Measurements from ENCODE around the gene SLC2A6.

SLC2A6 gene

DNA sequence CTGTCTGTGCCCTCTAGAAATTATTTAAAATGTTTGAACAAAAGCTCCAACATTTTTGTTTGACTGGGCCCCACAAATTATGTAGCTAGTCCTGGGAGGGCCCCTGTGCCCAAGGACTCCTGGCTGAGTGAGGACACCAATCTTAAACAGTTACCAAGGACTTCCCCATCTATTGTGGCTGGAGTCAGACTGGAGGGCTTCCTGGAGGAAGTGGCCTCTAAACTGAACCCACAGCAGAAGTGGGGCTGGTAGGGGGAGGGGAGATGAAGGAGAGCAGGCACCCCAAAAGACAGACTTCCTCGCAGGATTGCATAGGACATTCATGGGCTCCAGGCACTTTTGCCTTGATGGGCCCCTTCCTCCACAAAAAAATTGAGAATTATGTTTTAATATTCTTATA is 48.7 kb downstream of the SLC2A6 start:
- DNase-seq, result no peak

DNA sequence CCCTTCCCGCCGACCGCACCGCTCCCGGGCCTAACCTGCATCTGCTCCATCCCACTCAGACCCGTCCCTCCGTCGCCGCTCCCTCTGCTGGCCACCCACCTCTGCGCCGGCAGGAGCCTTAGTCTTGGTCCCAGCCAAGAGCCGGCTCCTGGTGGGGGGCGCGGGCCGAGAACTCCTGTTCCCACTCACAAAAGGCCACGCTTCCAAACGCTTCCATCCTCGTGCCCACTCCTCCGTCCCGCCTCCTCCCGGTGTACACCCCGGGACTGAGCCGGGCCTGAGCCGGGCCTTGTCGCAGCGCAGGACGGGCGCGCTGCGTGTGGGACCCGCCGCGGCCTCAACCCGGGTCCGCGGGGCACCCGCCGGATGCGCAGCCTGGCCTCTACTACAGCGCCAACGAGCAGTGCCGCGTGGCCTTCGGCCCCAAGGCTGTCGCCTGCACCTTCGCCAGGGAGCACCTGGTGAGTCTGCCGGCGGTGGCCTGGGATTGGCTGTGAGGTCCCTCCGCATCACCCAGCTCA is 49.2 kb downstream of the SLC2A6 start:
- DNase-seq, result no peak

DNA sequence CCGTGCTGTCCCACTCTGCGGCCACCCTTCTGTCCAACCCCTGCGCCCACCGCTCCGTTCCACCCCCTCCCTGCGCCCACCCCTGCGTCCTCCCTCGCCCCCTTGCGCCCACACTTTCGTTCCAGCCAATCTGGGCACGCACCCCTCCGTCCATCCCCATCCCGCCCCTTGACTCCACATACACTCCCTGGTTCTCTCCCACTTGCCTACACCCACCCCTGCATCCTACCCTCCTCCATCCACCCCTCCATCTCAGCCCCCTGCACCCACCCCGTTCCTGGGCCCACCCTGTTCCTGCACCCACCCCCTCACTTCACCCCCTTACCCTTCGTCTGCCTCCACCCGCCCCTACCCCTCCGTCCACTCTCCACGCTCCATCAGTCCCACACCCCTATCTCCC is 49.7 kb downstream of the SLC2A6 start:
- DNase-seq, result no peak

DNA sequence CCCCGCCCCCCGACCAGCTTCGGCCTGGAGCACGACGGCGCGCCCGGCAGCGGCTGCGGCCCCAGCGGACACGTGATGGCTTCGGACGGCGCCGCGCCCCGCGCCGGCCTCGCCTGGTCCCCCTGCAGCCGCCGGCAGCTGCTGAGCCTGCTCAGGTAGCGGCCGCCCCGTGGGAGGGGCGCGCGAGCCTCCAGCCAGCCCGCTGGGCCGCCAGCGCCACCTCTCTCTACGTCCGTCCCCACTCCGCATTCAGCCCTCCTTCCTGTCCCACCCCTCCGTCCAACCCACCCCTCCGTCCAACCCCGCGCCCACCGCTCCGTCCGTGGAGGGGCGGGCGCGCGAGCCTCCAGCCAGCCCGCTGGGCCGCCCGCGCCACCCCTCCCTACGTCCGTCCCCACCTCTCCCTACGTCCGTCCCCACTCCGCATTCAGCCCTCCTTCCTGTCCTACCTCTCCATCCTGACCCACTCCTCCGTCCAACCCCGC is 50.2 kb downstream of the SLC2A6 start:
- no peak for DNase-seq

DNA sequence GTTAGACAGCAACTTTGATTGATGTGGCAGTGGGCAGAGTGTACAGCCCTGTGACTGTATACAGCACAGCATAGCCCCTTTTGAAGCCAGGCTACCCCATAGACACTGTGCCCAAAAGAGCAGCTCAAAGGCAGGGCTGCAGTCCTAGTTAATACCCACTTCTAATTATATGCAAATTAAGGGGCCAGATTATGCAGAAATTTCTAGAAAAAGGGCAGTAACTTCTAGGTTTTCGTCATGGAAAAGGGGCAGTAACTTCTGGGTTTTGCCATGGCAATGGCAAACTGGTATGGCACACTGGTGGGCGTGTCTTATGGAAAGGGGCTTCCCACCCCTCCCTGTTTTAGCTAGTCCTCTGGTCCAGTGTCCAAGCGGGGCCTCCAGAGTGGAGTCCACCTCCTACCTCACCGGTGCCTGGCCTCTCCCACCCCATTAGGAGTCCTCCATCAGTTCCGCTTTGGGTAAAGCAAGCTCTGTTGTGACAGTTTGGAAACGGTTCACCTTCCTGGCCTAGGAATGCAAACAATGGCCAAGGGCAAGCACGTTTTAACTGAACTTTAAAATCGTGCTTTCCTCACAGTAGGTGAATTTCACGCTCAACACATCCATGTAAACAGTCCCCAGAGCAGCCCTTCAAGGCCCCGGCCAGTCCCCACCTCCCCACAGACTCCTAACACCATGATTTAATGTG is 51.1 kb downstream of the SLC2A6 start:
- no peak for DNase-seq

DNA sequence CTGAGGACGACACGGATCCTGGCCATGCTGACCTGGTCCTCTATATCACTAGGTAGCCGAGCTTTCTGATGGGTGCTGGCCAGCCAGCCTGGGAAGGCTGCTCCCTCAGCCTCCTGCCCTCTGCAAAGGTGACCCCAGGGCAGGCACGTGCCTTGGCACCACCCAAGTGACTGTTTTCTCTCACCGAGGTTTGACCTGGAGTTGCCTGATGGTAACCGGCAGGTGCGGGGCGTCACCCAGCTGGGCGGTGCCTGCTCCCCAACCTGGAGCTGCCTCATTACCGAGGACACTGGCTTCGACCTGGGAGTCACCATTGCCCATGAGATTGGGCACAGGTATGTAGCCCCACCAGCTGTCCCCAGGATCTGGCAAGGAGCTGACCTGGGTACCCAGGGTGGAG is 52.9 kb downstream of the SLC2A6 start:
- DNase-seq, result no peak

DNA sequence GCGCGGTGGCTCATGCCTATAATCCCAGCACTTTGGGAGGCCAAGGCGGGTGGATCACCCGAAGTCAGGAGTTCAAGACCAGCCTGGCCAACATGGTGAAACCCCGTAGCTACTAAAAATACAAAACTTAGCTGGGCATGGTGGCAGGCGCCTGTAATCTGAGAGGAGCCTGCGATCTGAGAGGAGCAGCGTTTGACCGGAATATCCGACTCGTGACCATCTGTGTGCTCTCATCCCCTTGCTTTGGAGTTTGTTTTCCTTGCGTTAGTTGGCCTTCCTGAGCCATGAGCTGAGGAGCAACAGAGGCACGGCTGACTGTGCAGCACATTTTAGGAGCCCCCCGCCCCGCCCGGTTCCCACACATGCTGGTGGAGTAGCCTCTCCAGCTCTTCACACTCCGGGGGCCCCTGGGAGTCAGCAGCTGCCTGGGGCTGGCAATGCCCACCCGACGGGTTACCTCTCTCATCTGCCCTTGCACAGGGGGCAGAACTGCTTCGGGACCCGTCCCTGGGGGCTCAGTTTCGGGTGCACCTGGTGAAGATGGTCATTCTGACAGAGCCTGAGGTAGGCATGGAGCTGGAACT is 53.8 kb downstream of the SLC2A6 start:
- DNase-seq, result no peak

DNA sequence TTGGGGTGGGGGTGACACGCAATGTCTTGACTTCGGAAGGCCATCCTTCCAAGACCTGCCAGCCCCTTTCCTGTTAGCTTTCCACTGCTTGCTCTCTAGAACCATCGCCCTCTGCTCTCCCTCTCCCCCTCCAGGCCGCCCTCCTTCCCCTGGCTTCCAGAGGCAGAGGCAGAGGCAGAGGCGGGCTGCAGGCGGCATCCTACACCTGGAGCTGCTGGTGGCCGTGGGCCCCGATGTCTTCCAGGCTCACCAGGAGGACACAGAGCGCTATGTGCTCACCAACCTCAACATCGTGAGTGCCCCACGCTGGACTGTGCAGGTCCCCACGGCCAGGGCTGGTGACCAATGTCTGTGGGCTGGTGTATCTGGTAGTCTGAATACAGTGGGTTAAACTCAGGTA is 54.7 kb downstream of the SLC2A6 start:
- DNase-seq, result no peak

DNA sequence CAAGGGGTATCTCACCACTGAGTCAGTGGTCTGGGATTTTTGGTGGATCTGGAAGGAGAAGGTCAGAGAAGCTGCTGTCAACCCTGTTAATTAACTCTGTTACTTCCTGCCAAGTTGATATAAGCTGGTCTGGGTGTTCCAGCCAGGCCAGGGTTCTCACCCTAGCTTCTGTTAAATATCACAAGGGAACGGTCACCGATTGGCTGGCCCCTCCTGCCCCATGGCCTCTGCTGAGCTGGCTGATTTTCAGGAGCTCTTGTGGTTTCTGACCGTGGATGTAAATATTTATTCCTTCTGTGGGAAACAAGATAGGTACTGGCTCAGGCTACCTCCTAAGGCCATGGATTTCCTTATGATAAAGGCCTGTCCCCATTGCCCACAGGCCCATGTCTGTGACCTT is 55.7 kb downstream of the SLC2A6 start:
- no peak for DNase-seq

DNA sequence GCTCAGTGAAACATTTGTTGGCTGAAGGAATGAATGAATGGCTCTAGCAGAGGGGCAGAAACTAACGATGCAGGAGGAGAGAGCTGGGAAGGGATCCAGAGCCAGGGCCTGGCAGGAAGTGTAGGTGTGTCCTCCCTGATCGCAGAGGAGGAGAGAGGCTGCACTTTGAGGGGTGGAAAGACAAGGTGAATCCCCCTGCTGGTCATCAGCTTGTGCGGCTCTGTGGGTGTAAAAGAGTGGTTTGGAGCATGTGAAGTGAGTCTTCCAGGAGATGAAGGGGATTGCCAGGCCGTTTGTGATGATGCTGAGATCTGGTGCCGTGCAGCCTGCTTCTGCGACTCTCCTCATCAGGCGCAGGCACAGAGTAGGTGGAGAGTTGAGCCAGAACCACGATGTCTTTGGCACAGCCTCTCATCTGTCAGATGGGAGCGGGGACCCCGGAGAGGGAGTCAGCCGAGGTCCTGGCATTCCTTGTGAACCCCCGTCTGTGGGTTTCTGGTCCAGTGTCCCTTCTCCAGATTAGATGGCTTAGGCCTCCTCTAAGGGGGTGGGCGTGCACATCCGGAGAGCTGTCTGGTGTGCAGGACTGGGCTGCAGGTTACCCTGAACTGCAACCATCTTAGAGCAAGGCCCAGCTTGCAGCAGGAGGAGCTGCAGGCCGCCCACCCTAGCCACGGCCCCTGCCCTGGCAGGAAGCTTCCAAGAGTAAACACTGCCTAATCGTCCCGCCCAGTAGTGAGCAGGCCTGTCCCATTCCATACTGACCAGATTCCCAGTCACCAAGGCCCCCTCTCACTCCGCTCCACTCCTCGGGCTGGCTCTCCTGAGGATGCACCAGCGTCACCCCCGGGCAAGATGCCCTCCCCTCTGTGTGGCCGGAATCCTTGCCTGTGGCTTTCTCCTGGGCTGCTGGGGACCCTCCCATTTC is 57.0 kb downstream of the SLC2A6 start, which contains the start of gene ADAMTS13:
Gene ADAMTS13 (plus strand): TSS at position 753 of the 928 bp plus-strand sequence. CDS start 77 bp downstream, at position 830.
- no peak for DNase-seq
